Common myeloid progenitor, CD34-positive (primary cell): ENCODE measurements around the gene LCNL1.

Experiments
- CTCF ChIA-PET: fragments of 350-600 bp; sonication (Branson Sonifier 250); formaldehyde crosslinking; loops from one replicate; lab custom pipeline; 2021; ENCODE audit warnings: antibody characterized with exemption; lab: Charles Lee
- POLR2A ChIA-PET: fragments of 350-600 bp; sonication (Branson Sonifier 250); formaldehyde crosslinking; loops from one replicate; lab custom pipeline; 2021; ENCODE audit warnings: antibody characterized with exemption; lab: Charles Lee
- DNase-seq, 3 donors: peaks; one replicate each; pipeline versions ENCODE4 v3.0.0 to v3.0.0-alpha.2; 2013
- H3K27ac ChIP-seq, 2 experiments: 1 replicate in 1 of 2; 2 replicates in 1 of 2; pipeline ENCODE4 v1.7.0; 2013; ENCODE audit warnings: inconsistent platforms in 2 of 2, low read length in 2 of 2, mild to moderate bottlenecking in 2 of 2, low read depth in 1 of 2, moderate library complexity in 1 of 2; ENCODE audit not compliant: severe bottlenecking in 2 of 2, insufficient read depth in 1 of 2, poor library complexity in 1 of 2
- H3K27me3 ChIP-seq, 5 experiments: replicated peaks in 2 of 5; 1 replicate in 3 of 5; 2 replicates in 2 of 5; pipeline versions ENCODE4 v1.6.1 to v1.7.0; 2013; ENCODE audit warnings: low read length in 4 of 5, mild to moderate bottlenecking in 2 of 5, moderate library complexity in 2 of 5, inconsistent platforms in 1 of 5; ENCODE audit not compliant: insufficient read depth in 5 of 5, control insufficient read depth in 4 of 5
- H3K36me3 ChIP-seq, 4 experiments: 1 replicate in 2 of 4; 2 replicates in 2 of 4; pipeline versions ENCODE4 v1.6.1 to v1.7.0; 2013; ENCODE audit warnings: low read length in 3 of 4, control low read depth in 1 of 4, mild to moderate bottlenecking in 1 of 4; ENCODE audit not compliant: control insufficient read depth in 4 of 4, insufficient read depth in 4 of 4
- H3K4me1 ChIP-seq, 4 experiments: 1 replicate in 3 of 4; 2 replicates in 1 of 4; pipeline versions ENCODE4 v1.6.1 to v1.7.1; 2013; ENCODE audit warnings: low read length in 3 of 4, mild to moderate bottlenecking in 3 of 4, control low read depth in 1 of 4, inconsistent platforms in 1 of 4, moderate library complexity in 1 of 4; ENCODE audit not compliant: control insufficient read depth in 4 of 4, insufficient read depth in 4 of 4; ENCODE audit errors: control extremely low read depth in 1 of 4
- H3K4me3 ChIP-seq, 7 experiments: 1 replicate in 4 of 7; 2 replicates in 3 of 7; pipeline versions ENCODE4 v1.5.1 to v1.7.0; 2013; ENCODE audit warnings: mild to moderate bottlenecking in 7 of 7, low read length in 6 of 7, moderate library complexity in 6 of 7, inconsistent platforms in 2 of 7, low read depth in 2 of 7, control low read depth in 1 of 7; ENCODE audit not compliant: insufficient read depth in 4 of 7, control insufficient read depth in 1 of 7; ENCODE audit errors: extremely low read depth in 1 of 7
- H3K9me3 ChIP-seq, 5 experiments: 1 replicate in 4 of 5; 2 replicates in 1 of 5; pipeline versions ENCODE4 v1.6.1 to v1.7.1; 2013; ENCODE audit warnings: low read length in 4 of 5, mild to moderate bottlenecking in 2 of 5, inconsistent platforms in 1 of 5, low read depth in 1 of 5, moderate library complexity in 1 of 5; ENCODE audit not compliant: control insufficient read depth in 4 of 5, insufficient read depth in 2 of 5; ENCODE audit errors: control extremely low read depth in 1 of 5
- WGBS: methylation state at CpG from one replicate; pipeline ENCODE4 v1.1.5; 2013; ENCODE audit not compliant: insufficient coverage; 5-methylcytosine and 5-hydroxymethylcytosine counted together

LCNL1 gene

GRCh38 chr9:137009938-137010732, 27.3 kb downstream of the LCNL1 start:
- Histone ChIP-seq H3K4me3 (no peak overlapping the region), H3K4me1 (peaks cover 0 to 17% (median 15%) of the 10 kb centered on the region in 4 experiments), H3K9me3 (no peaks in the 10 kb centered on the region), H3K36me3 (peaks cover 0 to 64% (median 30%) of the 10 kb centered on the region in 4 experiments), H3K27me3 (no peaks in the 10 kb centered on the region), H3K27ac (no peak overlapping the region)
- 98% methylated on average over 45 of the region's 49 CpGs for WGBS
- no peak for DNase-seq
- CTCF ChIA-PET, result no interaction called here
- POLR2A ChIA-PET, result no interaction called here

GRCh38 chr9:137011156-137011555, 28.4 kb downstream of the LCNL1 start:
- no peak for DNase-seq
- POLR2A ChIA-PET, result interaction anchor here (0.5 kb wide), 1 partner anchor 220 kb away, joined by 3 read pairs; no protein-coding TSS in a partner anchor
- 96% methylated on average over 18 of the region's 24 CpGs for WGBS
- no peak overlapping the region for H3K27ac ChIP-seq
- H3K36me3 ChIP-seq, result peaks cover 0 to 73% (median 35%) of the 10 kb centered on the region in 4 experiments
- H3K4me1 ChIP-seq, result peaks cover 0 to 9% (median 9%) of the 10 kb centered on the region in 4 experiments
- H3K9me3 ChIP-seq, result no peaks in the 10 kb centered on the region
- CTCF ChIA-PET, result no interaction called here
- H3K27me3 ChIP-seq, result no peaks in the 10 kb centered on the region
- no peak overlapping the region for H3K4me3 ChIP-seq

GRCh38 chr9:137011907-137012675, 29.3 kb downstream of the LCNL1 start:
- DNase-seq, result no peak
- no peaks in the 10 kb centered on the region for H3K27me3 ChIP-seq
- no peaks in the 10 kb centered on the region for H3K4me1 ChIP-seq
- H3K4me3 ChIP-seq, result no peak overlapping the region
- POLR2A ChIA-PET, result no interaction called here
- WGBS, result 99% methylated on average over 20 of the region's 39 CpGs
- H3K27ac ChIP-seq, result no peak overlapping the region
- CTCF ChIA-PET, result interaction anchor here (0.9 kb wide), 1 partner anchor 13 kb away, joined by 4 read pairs; no protein-coding TSS in a partner anchor
- H3K36me3 ChIP-seq, result peaks cover 0 to 82% (median 41%) of the 10 kb centered on the region in 4 experiments
- H3K9me3 ChIP-seq, result no peaks in the 10 kb centered on the region

GRCh38 chr9:137012694-137013570, 30.1 kb downstream of the LCNL1 start:
- H3K36me3 ChIP-seq, result peaks cover 2 to 84% (median 44%) of the 10 kb centered on the region in 4 experiments
- CTCF ChIA-PET, result interaction anchor here (2.0 kb wide), 1 partner anchor 17 kb away, joined by 7 read pairs; no protein-coding TSS in a partner anchor
- WGBS, result 93% methylated on average over 50 of the region's 67 CpGs
- H3K27me3 ChIP-seq, result no peaks in the 10 kb centered on the region
- H3K4me3 ChIP-seq, result no peak overlapping the region
- no peaks in the 10 kb centered on the region for H3K4me1 ChIP-seq
- H3K27ac ChIP-seq, result no peak overlapping the region
- DNase-seq, result no peak
- POLR2A ChIA-PET, result no interaction called here
- no peaks in the 10 kb centered on the region for H3K9me3 ChIP-seq

- Histone ChIP-seq H3K36me3 (peaks cover 2 to 79% (median 43%) of the 10 kb centered on the region in 4 experiments), H3K27ac (no peak overlapping the region), H3K9me3 (no peaks in the 10 kb centered on the region), H3K27me3 (no peaks in the 10 kb centered on the region), H3K4me3 (no peak overlapping the region), H3K4me1 (peaks cover 0 to under 1% (median 0%) of the 10 kb centered on the region in 4 experiments)
- WGBS, result 98% methylated on average over 9 of the region's 20 CpGs
- DNase-seq, result no peak
- ChIA-PET CTCF (interaction anchor here (2.0 kb wide), 1 partner anchor 16 kb away, joined by 7 read pairs; no protein-coding TSS in a partner anchor), POLR2A (no interaction called here)
Observed at GRCh38 chr9:137013571-137013940, 30.8 kb downstream of the LCNL1 start.

GRCh38 chr9:137014166-137014565, 31.4 kb downstream of the LCNL1 start:
- H3K27ac ChIP-seq, result no peak overlapping the region
- WGBS, result 93% methylated on average over 23 of the region's 23 CpGs
- no peak for DNase-seq
- CTCF ChIA-PET, result interaction anchor here (1.4 to 2.0 kb wide), 2 partner anchors 8 to 15 kb away, joined by 3 to 7 read pairs; no protein-coding TSS in a partner anchor
- peaks cover 2 to 84% (median 49%) of the 10 kb centered on the region in 4 experiments for H3K36me3 ChIP-seq
- no peaks in the 10 kb centered on the region for H3K27me3 ChIP-seq
- H3K4me3 ChIP-seq, result no peak overlapping the region
- POLR2A ChIA-PET, result no interaction called here
- H3K9me3 ChIP-seq, result no peaks in the 10 kb centered on the region
- peaks cover 0 to 3% (median 0%) of the 10 kb centered on the region in 4 experiments for H3K4me1 ChIP-seq
